ENCODE results near the gene C5orf47.

- TF ChIP-seq CTCF (IDR thresholded peaks at IDR 0.05 in 2 of 3, conservative IDR thresholded peaks at IDR 0.05 in 1 of 3; ENCODE audit: control insufficient read depth in 2 of 3, extremely low read depth in 1 of 3, insufficient read depth in 1 of 3, low read depth in 3 of 3, low read length in 3 of 3) = no peak
- TF ChIP-seq ATF3 (IDR thresholded peaks at IDR 0.05; ENCODE audit: borderline replicate concordance, extremely low read depth, low read depth, low read length) = no peak
- no peak for TF ChIP-seq MXI1 (IDR thresholded peaks at IDR 0.05; ENCODE audit: low read depth, low read length)
- no peak for TF ChIP-seq REST (IDR thresholded peaks at IDR 0.05; ENCODE audit: low read depth, low read length)
- no peak for TF ChIP-seq RBBP5 (conservative IDR thresholded peaks at IDR 0.05)
- TF ChIP-seq EP300 (IDR thresholded peaks at IDR 0.05; ENCODE audit: borderline replicate concordance in 1 of 2, control insufficient read depth in 1 of 2, low read depth in 2 of 2, low read length in 2 of 2) = no peak
- TF ChIP-seq CBX5 (IDR thresholded peaks at IDR 0.05; ENCODE audit: low read depth) = no peak
- no peak for TF ChIP-seq PBX3 (IDR thresholded peaks at IDR 0.05; ENCODE audit: insufficient replicate concordance, low read depth, low read length)
- TF ChIP-seq IRF3 (IDR thresholded peaks at IDR 0.05) = no peak
- no peak for TF ChIP-seq ZBED1 (IDR thresholded peaks at IDR 0.05; ENCODE audit: borderline replicate concordance)
- no peak for TF ChIP-seq POLR2A (IDR thresholded peaks at IDR 0.05; ENCODE audit: low read depth, low read length)
- no peak for TF ChIP-seq FOXK2 (IDR thresholded peaks at IDR 0.05)
- no peak for TF ChIP-seq RCOR1 (conservative IDR thresholded peaks at IDR 0.05; ENCODE audit: low read depth, low read length)
Measured at GRCh38 chr5:173998531-173998930, 9.6 kb downstream of the C5orf47 start.

Data from GM12878 (cell line).